ENCODE measurements around the gene EMILIN2.

The EMILIN2 gene

GRCh38 chr18:2879889-2880288 is 33.1 kb downstream of the EMILIN2 start:
- DNase-seq = no peak

GRCh38 chr18:2880473-2880872 is 33.7 kb downstream of the EMILIN2 start:
- DNase-seq = no peak

- no peak for DNase-seq
Observed at GRCh38 chr18:2881088-2881839, 34.5 kb downstream of the EMILIN2 start.

GRCh38 chr18:2881840-2882195 is 35.0 kb downstream of the EMILIN2 start:
- DNase-seq = no peak

GRCh38 chr18:2882201-2882600 is 35.4 kb downstream of the EMILIN2 start:
- DNase-seq = no peak

- DNase-seq = no peak
Observed at GRCh38 chr18:2883076-2883735, 36.4 kb downstream of the EMILIN2 start.

- DNase-seq = no peak
Observed at GRCh38 chr18:2884706-2885285, 38.0 kb downstream of the EMILIN2 start.

GRCh38 chr18:2887470-2887869 is 40.7 kb downstream of the EMILIN2 start:
- DNase-seq = no peak

GRCh38 chr18:2889761-2890192 is 43.0 kb downstream of the EMILIN2 start:
- no peak for DNase-seq

- DNase-seq = no peak
Observed at GRCh38 chr18:2890606-2891005, 43.8 kb downstream of the EMILIN2 start.

- DNase-seq = no peak
Observed at GRCh38 chr18:2891526-2892431, 45.0 kb downstream of the EMILIN2 start.

GRCh38 chr18:2893056-2893455 is 46.2 kb downstream of the EMILIN2 start:
- DNase-seq = no peak

- no peak for DNase-seq
Observed at GRCh38 chr18:2893676-2894075, 46.9 kb downstream of the EMILIN2 start.

- no peak for DNase-seq
Observed at GRCh38 chr18:2894131-2894840, 47.5 kb downstream of the EMILIN2 start.

- no peak for DNase-seq
Observed at GRCh38 chr18:2894841-2895370, 48.1 kb downstream of the EMILIN2 start.

- no peak for DNase-seq
Observed at GRCh38 chr18:2895391-2895790, 48.6 kb downstream of the EMILIN2 start.

GRCh38 chr18:2896990-2897389 is 50.2 kb downstream of the EMILIN2 start:
- no peak for DNase-seq

GRCh38 chr18:2897448-2898185 is 50.8 kb downstream of the EMILIN2 start:
- DNase-seq = no peak

- no peak for DNase-seq
Observed at GRCh38 chr18:2898186-2898640, 51.4 kb downstream of the EMILIN2 start.

- no peak for DNase-seq
Observed at GRCh38 chr18:2900684-2901422, 54.0 kb downstream of the EMILIN2 start.
